Muscle layer of colon (tissue), 2 donors: ENCODE data around the gene COL11A2.

Source experiments
- H3K27ac ChIP-seq: one replicate; pipeline ENCODE4 v1.7.0; 2013; ENCODE audit warnings: low read depth, mild to moderate bottlenecking, low read length, moderate library complexity
- H3K27me3 ChIP-seq, 2 donors: one replicate each; pipeline ENCODE4 v1.7.0; 2013; ENCODE audit warnings: low read length in 2 of 2, mild to moderate bottlenecking in 2 of 2; ENCODE audit not compliant: insufficient read depth in 2 of 2, control insufficient read depth in 1 of 2
- H3K36me3 ChIP-seq: one replicate; pipeline ENCODE4 v1.7.0; 2013; ENCODE audit warnings: mild to moderate bottlenecking, low read length; ENCODE audit not compliant: insufficient read depth
- H3K4me1 ChIP-seq: one replicate; pipeline ENCODE4 v1.7.0; 2013; ENCODE audit warnings: mild to moderate bottlenecking, low read length; ENCODE audit not compliant: insufficient read depth
- H3K4me3 ChIP-seq, 2 donors: one replicate each; pipeline ENCODE4 v1.7.0; 2013; ENCODE audit warnings: low read length in 2 of 2, low read depth in 1 of 2, mild to moderate bottlenecking in 1 of 2, moderate library complexity in 1 of 2
- H3K9ac ChIP-seq: one replicate; pipeline ENCODE4 v1.7.0; 2013; ENCODE audit warnings: low read length
- H3K9me3 ChIP-seq: one replicate; pipeline ENCODE4 v1.7.0; 2013; ENCODE audit warnings: mild to moderate bottlenecking, low read length
- donor health status: abdominal sarcoma.
- donor health status: Adenocarcinoma of cecum.

Gene COL11A2

GRCh38 chr6:33189164-33189563 is 3.1 kb downstream of the COL11A2 start:
- H3K9me3 ChIP-seq: no peaks in the 10 kb centered on the region
- peaks cover 7 to 26% of the 10 kb centered on the region in 2 donors for H3K27me3 ChIP-seq

GRCh38 chr6:33187809-33188208 is 4.5 kb downstream of the COL11A2 start:
- Histone ChIP-seq H3K27ac (no peak overlapping the region), H3K36me3 (no peaks in the 10 kb centered on the region), H3K9me3 (no peaks in the 10 kb centered on the region), H3K4me1 (peaks cover 4% of the 10 kb centered on the region), H3K27me3 (peaks cover 7 to 27% of the 10 kb centered on the region in 2 donors), H3K9ac (no peak overlapping the region), H3K4me3 (no peak overlapping the region)

More at GRCh38 chr6:33189164-33189563, 3.1 kb downstream of the COL11A2 start:
- H3K4me1 ChIP-seq: peaks cover 5% of the 10 kb centered on the region
- H3K36me3 ChIP-seq: peaks cover 2% of the 10 kb centered on the region
- H3K4me3 ChIP-seq: no peak overlapping the region
- H3K27ac ChIP-seq: no peak overlapping the region
- H3K9ac ChIP-seq: no peak overlapping the region

- Histone ChIP-seq H3K4me3 (no peak overlapping the region), H3K9ac (no peak overlapping the region), H3K36me3 (no peaks in the 10 kb centered on the region)
Observed at GRCh38 chr6:33185654-33186187, 6.5 kb downstream of the COL11A2 start.

GRCh38 chr6:33185190-33185589 is 7.1 kb downstream of the COL11A2 start:
- H3K9ac ChIP-seq: no peak overlapping the region
- no peaks in the 10 kb centered on the region for H3K4me1 ChIP-seq
- H3K4me3 ChIP-seq: no peak overlapping the region
- H3K27ac ChIP-seq: no peak overlapping the region
- no peaks in the 10 kb centered on the region for H3K36me3 ChIP-seq
- peaks cover 0 to 11% of the 10 kb centered on the region in 2 donors for H3K27me3 ChIP-seq
- H3K9me3 ChIP-seq: no peaks in the 10 kb centered on the region

More at GRCh38 chr6:33185654-33186187, 6.5 kb downstream of the COL11A2 start:
- Histone ChIP-seq H3K27me3 (peaks cover 0 to 13% of the 10 kb centered on the region in 2 donors), H3K4me1 (no peaks in the 10 kb centered on the region), H3K9me3 (no peaks in the 10 kb centered on the region), H3K27ac (no peak overlapping the region)

- peaks cover 0 to 11% of the 10 kb centered on the region in 2 donors for H3K27me3 ChIP-seq
- H3K27ac ChIP-seq: no peak overlapping the region
- H3K4me3 ChIP-seq: no peak overlapping the region
- no peaks in the 10 kb centered on the region for H3K4me1 ChIP-seq
- no peaks in the 10 kb centered on the region for H3K36me3 ChIP-seq
- no peaks in the 10 kb centered on the region for H3K9me3 ChIP-seq
- H3K9ac ChIP-seq: no peak overlapping the region
Observed at GRCh38 chr6:33183071-33183683, 9.1 kb downstream of the COL11A2 start.

GRCh38 chr6:33181141-33181540 is 11.1 kb downstream of the COL11A2 start:
- Histone ChIP-seq H3K4me3 (no peak overlapping the region), H3K4me1 (no peaks in the 10 kb centered on the region), H3K27ac (no peak overlapping the region), H3K9me3 (no peaks in the 10 kb centered on the region), H3K9ac (no peak overlapping the region), H3K36me3 (no peaks in the 10 kb centered on the region), H3K27me3 (peaks cover 0 to 11% of the 10 kb centered on the region in 2 donors)

GRCh38 chr6:33178755-33179475 is 13.4 kb downstream of the COL11A2 start:
- Histone ChIP-seq H3K36me3 (no peaks in the 10 kb centered on the region), H3K9ac (no peak overlapping the region), H3K27ac (no peak overlapping the region), H3K4me3 (no peak overlapping the region), H3K4me1 (no peaks in the 10 kb centered on the region), H3K27me3 (no peaks in the 10 kb centered on the region), H3K9me3 (no peaks in the 10 kb centered on the region)

GRCh38 chr6:33177552-33178446 is 14.5 kb downstream of the COL11A2 start:
- Histone ChIP-seq H3K4me1 (no peaks in the 10 kb centered on the region), H3K27me3 (no peaks in the 10 kb centered on the region), H3K36me3 (no peaks in the 10 kb centered on the region), H3K27ac (no peak overlapping the region), H3K9me3 (no peaks in the 10 kb centered on the region), H3K9ac (no peak overlapping the region), H3K4me3 (no peak overlapping the region)

GRCh38 chr6:33176906-33177305 is 15.4 kb downstream of the COL11A2 start:
- Histone ChIP-seq H3K4me1 (no peaks in the 10 kb centered on the region), H3K27ac (no peak overlapping the region), H3K9ac (no peak overlapping the region), H3K4me3 (no peak overlapping the region), H3K9me3 (no peaks in the 10 kb centered on the region), H3K36me3 (no peaks in the 10 kb centered on the region), H3K27me3 (no peaks in the 10 kb centered on the region)

GRCh38 chr6:33175436-33176069 is 16.7 kb downstream of the COL11A2 start:
- H3K4me1 ChIP-seq: no peaks in the 10 kb centered on the region
- no peaks in the 10 kb centered on the region for H3K36me3 ChIP-seq
- no peak overlapping the region for H3K4me3 ChIP-seq
- H3K27me3 ChIP-seq: no peaks in the 10 kb centered on the region
- no peak overlapping the region for H3K27ac ChIP-seq
- no peak overlapping the region for H3K9ac ChIP-seq
- H3K9me3 ChIP-seq: no peaks in the 10 kb centered on the region

GRCh38 chr6:33174784-33175183 is 17.5 kb downstream of the COL11A2 start:
- Histone ChIP-seq H3K27me3 (no peaks in the 10 kb centered on the region), H3K27ac (no peak overlapping the region), H3K36me3 (no peaks in the 10 kb centered on the region), H3K4me1 (no peaks in the 10 kb centered on the region), H3K4me3 (no peak overlapping the region), H3K9me3 (no peaks in the 10 kb centered on the region), H3K9ac (no peak overlapping the region)
